GM18507 (cell line): ENCODE results near the gene RANBP3.
A peak's percentile ranks its signal among the peaks of the same experiment; 100 is the strongest.
"Not testable (repeated sequence)": the region's sequence is repeated elsewhere in the genome, so short reads cannot be mapped to it uniquely, and the experiment has no call there.

Experiments
- DNase-seq: peaks from one replicate; pipeline ENCODE4 v3.0.0; 2011; ENCODE audit warnings: low read depth; ENCODE audit not compliant: insufficient read length; ENCODE audit errors: extremely low spot score
- FAIRE-seq: peaks from 2 replicates; lab custom pipeline; 2011; peaks lifted over from hg19 to GRCh38; lab: Jason Lieb, UNC

Gene RANBP3

GRCh38 chr19:5971714-5972354, 6.1 kb downstream of the RANBP3 start:
- FAIRE-seq (no peak), DNase-seq (no peak)

GRCh38 chr19:5969476-5969875, 8.5 kb downstream of the RANBP3 start:
- FAIRE-seq (no peak), DNase-seq (no peak)

- FAIRE-seq: no peak
- DNase-seq: no peak
Observed at GRCh38 chr19:5968431-5969373, 9.2 kb downstream of the RANBP3 start.

- peak; percentile 94 for FAIRE-seq
- peak; percentile 65 for DNase-seq
Observed at GRCh38 chr19:5967994-5968430, 9.9 kb downstream of the RANBP3 start.

GRCh38 chr19:5967571-5967970, 10.4 kb downstream of the RANBP3 start:
- FAIRE-seq (no peak), DNase-seq (no peak)

GRCh38 chr19:5966941-5967340, 11.0 kb downstream of the RANBP3 start:
- FAIRE-seq (no peak), DNase-seq (no peak)

GRCh38 chr19:5966215-5966614, 11.7 kb downstream of the RANBP3 start:
- no peak for FAIRE-seq
- DNase-seq: no peak

GRCh38 chr19:5964816-5965565, 12.9 kb downstream of the RANBP3 start:
- FAIRE-seq (no peak), DNase-seq (no peak)

- no peak for FAIRE-seq
- DNase-seq: no peak
Observed at GRCh38 chr19:5963855-5964254, 14.1 kb downstream of the RANBP3 start.

- FAIRE-seq, DNase-seq: not testable (repeated sequence)
Observed at GRCh38 chr19:5963259-5963658, 14.7 kb downstream of the RANBP3 start.

- peak; percentile 86 for FAIRE-seq
Observed at GRCh38 chr19:5961969-5962945, 15.7 kb downstream of the RANBP3 start.

GRCh38 chr19:5961641-5961968, 16.3 kb downstream of the RANBP3 start:
- peak; percentile 71 for FAIRE-seq
- peak; percentile 36 for DNase-seq

More at GRCh38 chr19:5961969-5962945, 15.7 kb downstream of the RANBP3 start:
- DNase-seq: peak; percentile 33

GRCh38 chr19:5960005-5961001, 17.6 kb downstream of the RANBP3 start:
- DNase-seq (no peak), FAIRE-seq (no peak)

GRCh38 chr19:5959260-5960004, 18.5 kb downstream of the RANBP3 start:
- FAIRE-seq (no peak), DNase-seq (no peak)

- no peak for FAIRE-seq
- DNase-seq: no peak
Observed at GRCh38 chr19:5958851-5959122, 19.2 kb downstream of the RANBP3 start.

- DNase-seq: no peak
- no peak for FAIRE-seq
Observed at GRCh38 chr19:5958074-5958850, 19.7 kb downstream of the RANBP3 start.

- FAIRE-seq: no peak
- DNase-seq: no peak
Observed at GRCh38 chr19:5957170-5957569, 20.8 kb downstream of the RANBP3 start.
